Measurements from ENCODE around the gene SPINT3. TPM values are rescaled to one million over a fixed set of nuclear protein-coding genes. Genes with fewer than 3 reads are reported as not detected.

The SPINT3 gene
- polyA plus RNA-seq (ENCODE audit: insufficient read length): not detected

DNA sequence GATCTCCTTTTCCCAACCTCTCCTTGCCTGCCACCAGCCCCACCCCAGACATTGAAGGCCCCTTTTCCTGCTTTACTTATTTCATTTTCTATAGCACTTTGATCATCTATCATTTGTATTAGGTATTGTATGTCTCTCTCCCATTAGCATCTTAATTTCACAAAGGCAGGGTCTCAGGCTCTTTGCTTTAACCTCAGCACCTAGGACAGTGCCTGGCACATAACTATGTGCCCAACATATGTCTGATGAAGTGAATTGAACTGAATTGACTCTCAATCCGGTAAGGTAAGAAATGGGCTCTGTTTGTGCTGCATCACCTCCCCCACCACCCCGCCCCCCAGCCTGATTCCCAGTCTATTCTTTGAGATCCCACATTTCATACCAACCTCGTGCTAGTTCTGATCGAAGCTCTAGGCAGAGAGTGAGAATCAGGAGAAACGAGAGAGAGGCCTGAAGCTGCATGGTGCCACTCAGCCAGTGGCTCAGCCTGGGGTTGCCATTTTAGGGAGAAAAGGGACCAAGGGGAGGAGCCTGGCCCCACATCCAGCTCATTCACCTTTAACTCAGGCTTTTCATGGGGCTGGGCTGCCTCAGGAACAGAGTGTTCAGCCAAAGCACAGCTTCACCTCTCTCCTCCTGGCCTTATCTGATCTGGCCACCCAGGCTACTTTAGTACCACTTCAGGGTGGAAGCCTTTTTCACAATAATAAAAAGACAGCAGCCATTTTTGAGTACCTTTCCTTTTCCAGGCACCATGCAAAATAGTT, at the start of gene SPINT3:
TSS of gene SPINT3 (minus strand) at position 476 of the 767 bp plus-strand sequence. CDS start at position 462, 14 bp downstream.
- DNase-seq (ENCODE audit: low read depth): no peak

GRCh38 chr20:45564760-45565276, 49.4 kb upstream of the SPINT3 start:
- no peak for DNase-seq (ENCODE audit: low read depth)

GRCh38 chr20:45555198-45555597, 39.8 kb upstream of the SPINT3 start:
- no peak for DNase-seq (ENCODE audit: low read depth)

- DNase-seq (ENCODE audit: low read depth): no peak
Observed at GRCh38 chr20:45552456-45552855, 37.0 kb upstream of the SPINT3 start.

DNA sequence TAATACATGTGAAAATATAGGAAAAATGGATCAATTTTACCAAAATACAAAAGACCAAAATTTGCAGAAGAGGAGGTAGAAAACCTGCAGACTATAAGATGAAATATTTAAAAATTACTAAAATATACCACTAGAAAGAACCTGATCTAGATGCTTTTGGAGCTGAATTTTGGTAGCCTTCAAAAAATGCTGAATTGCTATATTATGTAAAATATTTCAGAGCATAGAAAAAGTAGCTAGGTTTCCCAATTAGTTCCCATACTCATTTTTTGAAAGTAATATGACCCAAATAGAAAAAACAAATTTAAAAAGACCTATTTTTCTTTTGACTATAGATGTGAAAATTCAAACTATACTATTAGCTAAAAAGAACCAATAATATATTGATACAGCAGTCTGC, 35.3 kb upstream of the SPINT3 start:
- no peak for DNase-seq (ENCODE audit: low read depth)

DNA sequence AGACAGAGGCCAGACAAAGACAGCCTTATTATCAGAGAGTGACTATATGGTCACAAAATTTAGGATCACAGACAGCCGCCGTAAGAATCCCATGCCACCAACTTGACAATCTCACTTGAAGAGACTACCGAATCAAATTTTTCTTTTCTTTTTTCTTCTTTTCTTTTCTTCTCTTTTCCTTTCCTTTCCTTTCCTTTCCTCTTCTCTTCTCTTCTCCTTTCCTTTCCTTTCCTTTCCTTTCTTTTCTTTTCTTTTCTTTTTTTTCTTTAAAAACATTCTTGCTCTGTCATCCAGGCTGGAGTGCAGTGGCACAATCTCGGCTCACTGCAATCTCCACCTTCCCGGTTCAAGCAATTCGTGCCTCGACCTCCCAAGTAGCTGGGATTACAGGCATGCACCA, 33.0 kb upstream of the SPINT3 start:
- no peak for DNase-seq (ENCODE audit: low read depth)

- DNase-seq (ENCODE audit: low read depth): no peak
Observed at GRCh38 chr20:45547206-45547770, 31.9 kb upstream of the SPINT3 start, which contains the start of gene EPPIN. EPPIN (minus strand) TSS chr20:45547401; CDS start chr20:45547357, 44 bp downstream.

DNA sequence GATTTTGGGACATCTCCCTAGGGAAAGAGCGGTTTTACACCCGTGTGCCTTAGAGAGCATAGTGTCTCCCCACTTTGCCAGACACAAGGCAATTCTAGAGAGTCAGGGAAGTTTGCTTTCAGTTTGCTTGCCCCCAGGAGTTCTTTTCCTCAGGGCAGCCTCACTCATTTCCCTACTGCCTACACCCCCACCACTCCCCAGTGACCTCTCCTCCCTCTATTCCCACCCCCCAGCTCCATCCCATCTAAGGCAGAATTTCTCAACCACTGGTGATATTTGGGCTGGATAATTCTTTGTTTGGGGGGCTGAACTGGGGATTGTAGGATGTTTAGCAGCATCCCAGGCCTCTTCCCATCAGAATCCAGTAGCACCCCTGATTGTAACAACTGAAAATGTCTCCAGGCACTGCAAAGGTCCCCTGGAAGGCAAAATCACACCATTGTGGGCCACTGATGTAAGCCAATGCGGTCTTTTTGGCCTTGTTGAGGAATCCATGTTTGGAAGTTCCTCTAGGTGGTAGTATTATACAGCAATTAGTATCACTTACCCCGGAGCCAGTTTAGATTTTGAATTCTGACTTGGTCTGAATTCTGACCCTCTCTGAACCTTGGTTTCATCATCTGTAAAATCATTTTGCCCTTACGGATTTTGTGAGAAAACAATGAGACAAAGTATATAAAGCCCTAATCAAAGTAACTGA, 30.5 kb upstream of the SPINT3 start:
- peak; percentile 8 for DNase-seq (ENCODE audit: low read depth)

DNA sequence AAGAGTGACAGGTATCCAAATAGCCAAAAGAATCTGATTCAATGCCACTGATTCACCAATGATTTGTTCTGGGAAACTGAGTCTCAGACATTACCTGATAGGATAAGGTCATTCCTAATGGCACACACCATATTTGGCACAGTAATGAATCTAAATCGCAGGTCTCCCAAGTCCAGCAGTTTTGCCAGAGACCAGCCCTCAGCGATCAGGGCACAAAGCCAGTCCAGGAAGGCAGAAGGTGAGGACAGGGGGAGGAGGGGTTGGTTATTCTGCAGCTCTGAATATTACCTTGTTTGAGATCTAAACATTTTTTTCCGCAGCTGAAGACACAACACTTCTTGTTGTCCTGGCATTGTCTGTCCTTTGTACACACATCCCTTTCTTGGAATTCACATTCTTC, 29.9 kb upstream of the SPINT3 start:
- no peak for DNase-seq (ENCODE audit: low read depth)

DNA sequence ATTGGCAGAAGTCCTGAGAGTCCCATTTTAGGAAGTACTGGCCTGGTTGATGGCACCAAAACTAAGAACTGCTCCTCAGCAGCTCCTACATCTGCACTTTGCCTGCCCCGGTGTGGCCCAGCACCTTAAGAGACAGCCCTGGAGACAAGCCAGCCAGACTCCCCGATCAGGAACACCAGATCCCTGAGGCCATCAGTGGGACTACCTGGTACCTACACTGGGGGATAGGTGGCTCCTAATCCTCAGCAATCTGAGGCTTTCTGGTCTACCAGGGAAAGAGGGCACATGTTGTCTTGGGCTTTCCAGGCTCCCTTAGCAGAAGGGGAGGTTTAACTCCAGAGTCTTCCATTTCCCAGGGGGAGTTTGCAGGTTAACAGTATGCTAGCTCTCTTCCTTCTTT, 24.0 kb upstream of the SPINT3 start, which contains the start of gene WFDC6:
TSS of gene WFDC6 (minus strand) at position 101 of the 400 bp plus-strand sequence. CDS start at position 26, 75 bp downstream.
- no peak for DNase-seq (ENCODE audit: low read depth)

GRCh38 chr20:45538209-45538799, 22.9 kb upstream of the SPINT3 start:
- DNase-seq (ENCODE audit: low read depth): no peak

- no peak for DNase-seq (ENCODE audit: low read depth)
Observed at GRCh38 chr20:45527294-45527693, 11.9 kb upstream of the SPINT3 start.

DNA sequence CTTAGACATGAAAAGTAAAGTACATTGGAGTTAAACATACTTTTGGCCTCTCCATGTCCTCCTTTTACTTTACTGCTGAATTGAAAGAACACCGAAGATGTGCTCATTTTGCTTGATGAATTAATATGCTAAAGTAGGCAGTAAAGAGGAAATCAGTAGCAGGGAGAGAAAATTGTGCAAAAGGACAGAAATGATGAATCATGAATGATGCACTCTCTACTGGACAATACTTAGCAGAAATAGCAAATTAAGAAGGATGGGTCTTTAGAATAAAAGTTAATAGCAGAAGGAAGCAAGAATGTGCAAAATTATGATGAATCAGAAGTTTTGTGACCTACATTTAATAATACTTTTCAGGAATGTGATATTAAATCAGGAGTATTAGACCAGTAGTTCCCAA, 8.4 kb upstream of the SPINT3 start:
- no peak for DNase-seq (ENCODE audit: low read depth)

- no peak for DNase-seq (ENCODE audit: low read depth)
Observed at GRCh38 chr20:45518282-45518681, 2.9 kb upstream of the SPINT3 start.

- DNase-seq (ENCODE audit: low read depth): no peak
Observed at GRCh38 chr20:45510242-45510862, 5.1 kb downstream of the SPINT3 start.

- no peak for DNase-seq (ENCODE audit: low read depth)
Observed at GRCh38 chr20:45509091-45509490, 6.3 kb downstream of the SPINT3 start.

- DNase-seq (ENCODE audit: low read depth): no peak
Observed at GRCh38 chr20:45508068-45508886, 7.1 kb downstream of the SPINT3 start.

DNA sequence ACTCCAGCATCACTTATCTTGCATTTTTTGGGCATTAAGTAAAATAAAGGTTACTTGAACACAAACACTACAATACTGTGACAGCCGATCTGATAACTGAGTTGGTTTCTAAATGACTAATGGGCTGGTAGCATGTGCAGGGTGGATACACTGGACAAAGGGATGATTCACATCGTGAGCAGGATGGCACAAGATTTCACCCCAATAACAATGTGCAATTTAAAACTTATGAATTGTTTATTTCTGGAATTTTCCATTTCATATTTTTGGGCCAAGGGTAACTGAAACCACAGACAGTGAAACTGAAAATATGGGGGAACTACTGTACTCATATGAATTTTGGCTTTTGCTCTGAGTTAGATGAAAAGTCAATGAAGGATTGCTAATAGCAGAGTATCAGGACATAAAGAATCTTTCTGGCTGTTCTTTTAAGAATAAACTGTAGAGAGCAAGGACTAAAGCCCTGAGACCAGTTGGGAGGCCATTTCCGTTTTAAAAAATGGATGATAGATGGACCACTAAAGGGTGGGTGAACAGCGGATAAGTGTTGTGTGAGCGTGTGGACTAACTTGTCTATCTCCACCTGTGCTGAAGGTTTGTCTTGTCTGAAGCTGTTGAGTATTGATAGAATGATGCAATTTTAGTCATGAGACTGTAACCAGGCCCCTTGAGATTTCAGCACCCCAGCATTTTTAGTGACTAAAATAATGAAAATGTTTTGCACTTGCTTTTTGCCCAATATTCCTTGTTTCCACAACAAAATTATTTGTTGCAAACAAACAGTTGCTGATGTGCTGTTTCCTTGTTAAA, 8.2 kb downstream of the SPINT3 start:
- no peak for DNase-seq (ENCODE audit: low read depth)

DNA sequence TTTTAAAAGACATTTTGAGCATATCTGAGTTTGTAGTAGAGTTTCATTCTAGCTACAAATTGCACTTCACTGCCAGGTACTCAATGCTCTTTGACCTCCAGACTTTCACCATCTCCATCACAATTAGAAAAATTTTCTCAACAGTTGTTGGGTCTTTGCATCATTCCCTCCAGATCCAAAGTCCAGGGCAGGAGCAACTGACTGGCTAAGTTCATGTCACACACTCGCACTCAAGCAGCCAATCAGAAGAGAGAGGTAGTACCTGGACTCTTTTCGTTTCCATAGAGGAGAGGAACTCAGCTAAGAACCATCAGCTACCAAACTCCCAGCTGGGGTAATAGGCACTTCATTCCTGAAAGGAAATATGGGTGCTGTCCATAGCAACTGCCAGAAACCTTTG, 9.0 kb downstream of the SPINT3 start:
- no peak for DNase-seq (ENCODE audit: low read depth)

GRCh38 chr20:45503403-45503802, 12.0 kb downstream of the SPINT3 start:
- DNase-seq (ENCODE audit: low read depth): no peak
